Measurements from ENCODE around the gene NRG3.

GRCh38 chr10:81848931-81849330, 26.1 kb upstream of the NRG3 start:
- TF ChIP-seq RAD21 (IDR thresholded peaks at IDR 0.05; ENCODE audit: low read depth) (no peak), EZH2 (IDR thresholded peaks at IDR 0.05) (no peak), MAX (IDR thresholded peaks at IDR 0.05) (no peak), YY1 (IDR thresholded peaks at IDR 0.05; ENCODE audit: extremely low read depth, insufficient replicate concordance, low read depth, low read length) (no peak), POLR2A (IDR thresholded peaks at IDR 0.05; ENCODE audit: borderline replicate concordance, extremely low read depth, insufficient read depth, insufficient read length) (no peak), EZH2phosphoT487 (IDR thresholded peaks at IDR 0.05; ENCODE audit: borderline replicate concordance) (no peak), ZNF274 (IDR thresholded peaks at IDR 0.05; ENCODE audit: low read depth, low read length) (no peak), CTCF (IDR thresholded peaks at IDR 0.05 in 2 of 3, conservative IDR thresholded peaks at IDR 0.05 in 1 of 3; ENCODE audit: borderline replicate concordance in 1 of 3, insufficient read depth in 1 of 3, low read depth in 2 of 3, low read length in 2 of 3) (no peak)
